ENCODE data around the gene MAP3K5. TPM values are rescaled to one million over a fixed set of nuclear protein-coding genes. Genes with fewer than 3 reads are reported as not detected.
"Not testable (repeated sequence)": the region's sequence is repeated elsewhere in the genome, so short reads cannot be mapped to it uniquely, and the experiment has no call there.

Gene MAP3K5
- total RNA-seq, 8 experiments from 2014 or later, result 0.58 to 6.6 (median 1.2) TPM

DNA sequence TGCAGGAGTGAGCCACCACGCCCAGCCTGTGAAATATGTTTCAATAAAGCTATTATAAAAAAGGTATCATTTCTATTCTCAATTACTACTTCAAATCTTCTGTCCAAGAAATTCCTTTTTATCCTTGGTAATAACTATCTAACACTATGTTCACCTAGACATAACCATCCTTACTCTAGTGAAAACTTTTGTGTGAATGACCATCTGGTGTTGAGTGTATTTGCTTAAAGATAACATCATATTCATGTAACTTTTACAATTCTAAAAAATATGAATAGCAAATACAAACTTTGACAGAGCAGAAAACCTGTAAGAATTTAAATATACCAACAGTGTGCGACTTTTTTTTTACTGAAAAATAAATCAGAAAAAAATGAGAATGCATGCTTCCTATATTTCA is 96.9 kb downstream of the MAP3K5 start:
- 75 to 100% (median 100%) methylated on average over 1 to 2 of the region's 2 CpGs; no CpG with 5 or more reads in 4 of the 10 experiments for WGBS, 10 experiments
- ATAC-seq (replicated peaks in 6 of 8), result peak in 1 of 8 experiments; percentile 88
- Histone ChIP-seq H3K4me1 (replicated peaks in 1 of 2) (no peaks in the 10 kb centered on the region), H3K4me3 (no peak overlapping the region), H3K27ac (no peak overlapping the region)
- in situ Hi-C loops (cut with MboI; ENCODE audit: low pct_unique_long_range_greater_than_20kb in 2 of 9, low sequenced_read_pairs in 9 of 9, unreplicated experiment in 9 of 9), result no loop called here

DNA sequence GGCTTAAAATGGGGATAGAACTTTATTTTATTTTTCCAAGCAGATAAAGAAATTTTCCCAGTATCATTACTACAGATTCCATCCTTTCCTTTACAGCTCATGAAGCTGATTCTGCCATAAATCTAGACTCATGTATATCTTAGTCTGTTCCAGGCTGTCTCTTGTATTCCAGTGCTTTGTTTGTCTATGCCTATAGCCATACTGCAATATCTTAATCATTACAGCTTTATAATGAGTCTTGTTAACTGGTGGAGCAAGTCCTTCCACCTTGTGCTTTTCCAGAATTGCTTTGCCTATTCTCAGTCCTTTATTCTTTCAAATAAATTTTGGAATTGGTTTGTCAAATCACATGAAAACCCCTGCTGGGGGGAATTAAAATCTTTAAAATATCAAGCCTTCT is 99.2 kb downstream of the MAP3K5 start:
- Histone ChIP-seq H3K4me1 (replicated peaks in 1 of 2) (no peaks in the 10 kb centered on the region), H3K27ac (no peak overlapping the region), H3K4me3 (no peak overlapping the region)
- no peak for ATAC-seq (replicated peaks in 6 of 8)
- in situ Hi-C loops (cut with MboI; ENCODE audit: low pct_unique_long_range_greater_than_20kb in 2 of 9, low sequenced_read_pairs in 9 of 9, unreplicated experiment in 9 of 9), result no loop called here

GRCh38 chr6:136687894-136688293 is 104.4 kb downstream of the MAP3K5 start:
- H3K27ac ChIP-seq; ATAC-seq (replicated peaks in 6 of 8); H3K4me3 ChIP-seq; H3K4me1 ChIP-seq (replicated peaks in 1 of 2); in situ Hi-C loops (cut with MboI; ENCODE audit: low pct_unique_long_range_greater_than_20kb in 2 of 9, low sequenced_read_pairs in 9 of 9, unreplicated experiment in 9 of 9): not testable (repeated sequence)
- 100% methylated on average over 1 of the region's 1 CpG; no CpG with 5 or more reads in 6 of the 10 experiments for WGBS, 10 experiments

- Histone ChIP-seq H3K4me1 (replicated peaks in 1 of 2) (no peaks in the 10 kb centered on the region), H3K27ac (no peak overlapping the region), H3K4me3 (no peak overlapping the region)
- in situ Hi-C loops (cut with MboI; ENCODE audit: low pct_unique_long_range_greater_than_20kb in 2 of 9, low sequenced_read_pairs in 9 of 9, unreplicated experiment in 9 of 9), result no loop called here
- ATAC-seq (replicated peaks in 6 of 8), result no peak
- WGBS, 10 experiments, result 50 to 100% (median 91%) methylated on average over 1 to 2 of the region's 2 CpGs; no CpG with 5 or more reads in 2 of the 10 experiments
Observed at GRCh38 chr6:136685540-136686108, 106.7 kb downstream of the MAP3K5 start.

- H3K4me1 ChIP-seq (replicated peaks in 1 of 2), result no peaks in the 10 kb centered on the region
- in situ Hi-C loops (cut with MboI; ENCODE audit: low pct_unique_long_range_greater_than_20kb in 2 of 9, low sequenced_read_pairs in 9 of 9, unreplicated experiment in 9 of 9), result no loop called here
- no peak overlapping the region for H3K4me3 ChIP-seq
- H3K27ac ChIP-seq, result no peak overlapping the region
- no peak for ATAC-seq (replicated peaks in 6 of 8)
- 80 to 100% (median 100%) methylated on average over 1 of the region's 1 CpG; no CpG with 5 or more reads in 3 of the 10 experiments for WGBS, 10 experiments
Observed at GRCh38 chr6:136684466-136684865, 107.8 kb downstream of the MAP3K5 start.

- Histone ChIP-seq H3K27ac (no peak overlapping the region), H3K4me3 (no peak overlapping the region), H3K4me1 (replicated peaks in 1 of 2) (no peaks in the 10 kb centered on the region)
- in situ Hi-C loops (cut with MboI; ENCODE audit: low pct_unique_long_range_greater_than_20kb in 2 of 9, low sequenced_read_pairs in 9 of 9, unreplicated experiment in 9 of 9), result no loop called here
- no peak for ATAC-seq (replicated peaks in 6 of 8)
- WGBS, 10 experiments, result 30 to 100% (median 86%) methylated on average over 1 to 4 of the region's 4 CpGs
Observed at GRCh38 chr6:136683209-136683941, 108.9 kb downstream of the MAP3K5 start.

GRCh38 chr6:136682292-136682691 is 110.0 kb downstream of the MAP3K5 start:
- in situ Hi-C loops (cut with MboI; ENCODE audit: low pct_unique_long_range_greater_than_20kb in 2 of 9, low sequenced_read_pairs in 9 of 9, unreplicated experiment in 9 of 9), result no loop called here
- no peak overlapping the region for H3K27ac ChIP-seq
- H3K4me1 ChIP-seq (replicated peaks in 1 of 2), result no peaks in the 10 kb centered on the region
- no peak overlapping the region for H3K4me3 ChIP-seq
- ATAC-seq (replicated peaks in 6 of 8), result no peak
- 67 to 100% (median 94%) methylated on average over 1 to 3 of the region's 3 CpGs; no CpG with 5 or more reads in 1 of the 10 experiments for WGBS, 10 experiments

- in situ Hi-C loops (cut with MboI; ENCODE audit: low pct_unique_long_range_greater_than_20kb in 2 of 9, low sequenced_read_pairs in 9 of 9, unreplicated experiment in 9 of 9), result no loop called here
- no peak for ATAC-seq (replicated peaks in 6 of 8)
- no peak overlapping the region for H3K27ac ChIP-seq
Observed at GRCh38 chr6:136677822-136678221, 114.5 kb downstream of the MAP3K5 start.

DNA sequence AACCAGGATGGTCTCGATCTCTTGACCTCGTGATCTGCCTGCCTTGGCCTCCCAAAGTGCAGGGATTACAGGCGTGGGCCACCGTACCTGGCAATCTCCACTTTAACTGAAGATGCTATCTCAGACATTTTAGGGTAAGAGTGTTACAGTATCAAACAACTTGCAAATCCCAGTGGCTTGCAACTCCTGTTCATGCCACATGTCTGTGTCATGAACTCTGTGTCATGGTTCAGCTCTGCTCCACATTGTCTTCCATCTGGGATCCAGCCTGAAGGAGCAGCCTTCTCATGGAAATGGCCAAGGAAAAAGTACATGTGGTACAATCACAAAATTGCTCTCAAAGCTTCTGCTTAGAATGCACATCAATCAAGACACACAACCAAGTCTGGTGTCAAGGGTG is 114.9 kb downstream of the MAP3K5 start:
- H3K4me1 ChIP-seq (replicated peaks in 1 of 2), result no peaks in the 10 kb centered on the region
- no peak for ATAC-seq (replicated peaks in 6 of 8)
- no peak overlapping the region for H3K4me3 ChIP-seq
- H3K27ac ChIP-seq, result no peak overlapping the region
- 80 to 90% (median 90%) methylated on average over 2 of the region's 4 CpGs; no CpG with 5 or more reads in 7 of the 10 experiments for WGBS, 10 experiments
- in situ Hi-C loops (cut with MboI; ENCODE audit: low pct_unique_long_range_greater_than_20kb in 2 of 9, low sequenced_read_pairs in 9 of 9, unreplicated experiment in 9 of 9), result no loop called here

More at GRCh38 chr6:136677822-136678221, 114.5 kb downstream of the MAP3K5 start:
- Histone ChIP-seq H3K4me3 (no peak overlapping the region), H3K4me1 (replicated peaks in 1 of 2) (no peaks in the 10 kb centered on the region)

DNA sequence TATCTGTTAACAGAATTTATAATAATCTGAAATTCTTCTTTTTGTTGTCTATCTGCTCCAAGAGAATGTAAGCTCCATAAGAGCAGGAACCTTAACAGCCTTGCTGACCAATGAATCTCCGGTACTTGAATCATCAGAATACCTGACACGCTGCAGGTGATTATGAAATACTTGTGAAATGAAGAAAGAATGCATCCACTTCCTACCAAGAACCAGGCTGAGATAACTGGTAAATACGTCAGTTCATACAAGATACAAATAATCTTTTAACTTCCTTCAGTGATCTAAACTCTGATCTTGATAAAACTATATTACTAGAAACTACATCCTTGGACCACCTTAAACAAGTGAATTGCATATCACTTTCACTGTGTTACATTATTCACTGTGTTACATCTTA is 116.2 kb downstream of the MAP3K5 start:
- 60 to 100% (median 95%) methylated on average over 1 to 3 of the region's 3 CpGs; no CpG with 5 or more reads in 1 of the 10 experiments for WGBS, 10 experiments
- H3K4me1 ChIP-seq (replicated peaks in 1 of 2), result no peaks in the 10 kb centered on the region
- no peak for ATAC-seq (replicated peaks in 6 of 8)
- H3K4me3 ChIP-seq, result no peak overlapping the region
- in situ Hi-C loops (cut with MboI; ENCODE audit: low pct_unique_long_range_greater_than_20kb in 2 of 9, low sequenced_read_pairs in 9 of 9, unreplicated experiment in 9 of 9), result no loop called here
- no peak overlapping the region for H3K27ac ChIP-seq

DNA sequence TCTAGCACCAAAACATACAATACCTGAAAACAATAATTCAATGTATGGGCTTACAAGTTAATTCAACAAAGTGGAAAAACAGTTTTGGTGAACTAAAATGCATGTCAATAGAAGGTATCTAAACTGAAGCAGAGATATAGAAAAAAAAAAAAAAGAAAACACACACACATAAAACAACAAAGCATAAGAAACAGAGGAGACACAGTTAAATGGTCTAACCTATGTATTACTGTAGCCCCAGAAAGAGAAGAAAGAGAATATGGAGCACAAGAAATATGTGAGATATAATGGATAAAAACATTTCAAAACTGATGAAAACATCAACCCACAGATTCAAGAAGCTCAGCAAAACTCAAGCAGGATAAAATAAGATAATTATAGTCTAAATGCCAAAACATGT is 118.7 kb downstream of the MAP3K5 start:
- ATAC-seq (replicated peaks in 6 of 8), result no peak
- Histone ChIP-seq H3K4me1 (replicated peaks in 1 of 2) (no peaks in the 10 kb centered on the region), H3K4me3 (no peak overlapping the region), H3K27ac (no peak overlapping the region)
- in situ Hi-C loops (cut with MboI; ENCODE audit: low pct_unique_long_range_greater_than_20kb in 2 of 9, low sequenced_read_pairs in 9 of 9, unreplicated experiment in 9 of 9), result no loop called here

DNA sequence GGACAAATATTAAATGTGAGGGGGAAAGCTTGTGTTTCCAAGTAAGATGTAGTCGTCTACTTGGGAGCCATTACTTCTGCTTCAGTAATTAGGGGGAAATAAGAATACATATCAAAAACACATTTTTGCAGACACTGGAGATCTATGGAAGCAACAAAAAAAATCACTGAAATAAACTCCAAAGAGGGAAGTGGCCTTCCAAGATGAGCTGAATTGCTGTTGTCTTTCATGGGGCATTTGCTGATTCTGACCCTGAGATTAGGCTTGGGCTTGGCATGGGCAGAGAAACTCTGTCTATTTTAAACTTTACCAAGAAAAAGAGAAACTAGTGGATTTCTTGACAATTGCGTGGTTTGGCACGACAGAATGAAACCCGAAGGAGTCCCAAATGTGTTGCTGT is 120.1 kb downstream of the MAP3K5 start:
- no peaks in the 10 kb centered on the region for H3K4me1 ChIP-seq (replicated peaks in 1 of 2)
- in situ Hi-C loops (cut with MboI; ENCODE audit: low pct_unique_long_range_greater_than_20kb in 2 of 9, low sequenced_read_pairs in 9 of 9, unreplicated experiment in 9 of 9), result no loop called here
- H3K27ac ChIP-seq, result no peak overlapping the region
- no peak overlapping the region for H3K4me3 ChIP-seq
- WGBS, 10 experiments, result 86 to 100% (median 95%) methylated on average over 3 to 4 of the region's 4 CpGs; no CpG with 5 or more reads in 2 of the 10 experiments
- ATAC-seq (replicated peaks in 6 of 8), result no peak

DNA sequence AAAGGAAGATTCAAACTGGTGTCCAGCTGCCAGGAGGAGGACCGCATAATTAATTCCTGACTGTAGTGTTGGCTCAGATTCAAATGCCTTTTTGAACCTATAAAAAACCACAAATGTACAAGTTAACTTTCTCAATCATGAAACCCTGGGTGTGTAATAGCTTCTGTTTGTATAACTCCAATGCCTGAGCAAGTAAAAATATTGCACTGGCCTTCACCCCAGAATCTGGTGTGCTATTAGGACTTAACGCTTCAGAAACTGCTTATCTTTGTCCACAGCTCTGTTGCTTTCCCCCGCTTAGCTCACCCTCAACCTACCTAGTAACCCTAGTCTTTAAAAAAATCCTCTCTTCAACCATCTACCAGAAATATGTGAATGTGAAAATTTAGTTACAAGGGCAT is 123.0 kb downstream of the MAP3K5 start:
- ATAC-seq (replicated peaks in 6 of 8), result peak in 3 of 8 experiments; percentile 73 to 92 (median 85)
- 0 to 100% (median 90%) methylated on average over 1 to 3 of the region's 3 CpGs; no CpG with 5 or more reads in 2 of the 10 experiments for WGBS, 10 experiments

DNA sequence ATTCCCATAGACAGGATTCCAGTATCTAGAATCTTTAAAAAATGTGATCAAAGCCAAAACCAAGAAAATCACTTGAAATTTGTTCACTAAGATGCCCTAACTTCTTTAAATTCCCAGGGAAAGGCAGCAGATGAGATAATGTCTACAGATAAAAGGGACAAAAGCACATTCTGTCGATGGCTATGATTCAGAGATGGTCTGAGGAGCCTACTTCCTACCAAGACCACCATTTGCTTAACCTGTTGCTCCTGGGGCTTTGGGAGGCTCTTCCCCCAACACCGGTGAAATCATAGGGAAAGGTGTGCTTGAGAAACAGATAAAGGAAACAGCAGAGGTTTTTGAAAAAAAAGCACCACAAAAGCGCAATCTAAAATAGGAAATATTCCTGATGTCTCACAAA is 123.7 kb downstream of the MAP3K5 start:
- 67 to 100% (median 92%) methylated on average over 1 to 3 of the region's 3 CpGs; no CpG with 5 or more reads in 1 of the 10 experiments for WGBS, 10 experiments
- in situ Hi-C loops (cut with MboI; ENCODE audit: low pct_unique_long_range_greater_than_20kb in 2 of 9, low sequenced_read_pairs in 9 of 9, unreplicated experiment in 9 of 9), result no loop called here
- Histone ChIP-seq H3K4me3 (no peak overlapping the region), H3K27ac (no peak overlapping the region), H3K4me1 (replicated peaks in 1 of 2) (no peaks in the 10 kb centered on the region)
- ATAC-seq (replicated peaks in 6 of 8), result no peak

More for the DNA sequence above, 123.0 kb downstream of the MAP3K5 start:
- Histone ChIP-seq H3K27ac (no peak overlapping the region), H3K4me3 (no peak overlapping the region), H3K4me1 (replicated peaks in 1 of 2) (no peaks in the 10 kb centered on the region)
- in situ Hi-C loops (cut with MboI; ENCODE audit: low pct_unique_long_range_greater_than_20kb in 2 of 9, low sequenced_read_pairs in 9 of 9, unreplicated experiment in 9 of 9), result no loop called here
